ENCODE results near the gene EFNA3. TPM values are rescaled to one million over a fixed set of nuclear protein-coding genes. Genes with fewer than 3 reads are reported as not detected.

Gene EFNA3
- polyA plus RNA-seq, 2 donors, result 16.3 to 21.7 TPM

- WGBS, 2 donors, result 60 to 63% methylated on average over 3 of the region's 3 CpGs
Observed at GRCh38 chr1:155073377-155074242, 5.0 kb upstream of the EFNA3 start.

GRCh38 chr1:155075535-155075934 lies 3.1 kb upstream of the EFNA3 start:
- Histone ChIP-seq H3K27me3 (ENCODE audit: control insufficient read depth in 1 of 2, insufficient read depth in 2 of 2, low read length in 2 of 2) (no peaks in the 10 kb centered on the region), H3K36me3 (ENCODE audit: control insufficient read depth in 2 of 2, insufficient read depth in 2 of 2, low read length in 1 of 2) (no peaks in the 10 kb centered on the region), H3K9me3 (ENCODE audit: control insufficient read depth in 2 of 2, insufficient read depth in 1 of 2, low read depth in 1 of 2, low read length in 1 of 2) (no peaks in the 10 kb centered on the region), H3K4me1 (ENCODE audit: control insufficient read depth in 2 of 2, insufficient read depth in 2 of 2, low read length in 1 of 2) (peaks cover 6 to 32% of the 10 kb centered on the region in 2 donors), H3K27ac (ENCODE audit: low read depth in 2 of 2, low read length in 1 of 2) (no peak overlapping the region), H3K4me3 (ENCODE audit: low read depth in 1 of 2, low read length in 2 of 2) (no peak overlapping the region)
- WGBS, 2 donors, result 59 to 61% methylated on average over 5 of the region's 5 CpGs

More at GRCh38 chr1:155073377-155074242, 5.0 kb upstream of the EFNA3 start:
- H3K9me3 ChIP-seq (ENCODE audit: control insufficient read depth in 2 of 2, insufficient read depth in 1 of 2, low read depth in 1 of 2, low read length in 1 of 2), result no peaks in the 10 kb centered on the region
- peaks cover 2 to 25% of the 10 kb centered on the region in 2 donors for H3K4me1 ChIP-seq (ENCODE audit: control insufficient read depth in 2 of 2, insufficient read depth in 2 of 2, low read length in 1 of 2)
- peaks cover 0 to 9% of the 10 kb centered on the region in 2 donors for H3K36me3 ChIP-seq (ENCODE audit: control insufficient read depth in 2 of 2, insufficient read depth in 2 of 2, low read length in 1 of 2)
- H3K27me3 ChIP-seq (ENCODE audit: control insufficient read depth in 1 of 2, insufficient read depth in 2 of 2, low read length in 2 of 2), result no peaks in the 10 kb centered on the region
- peak overlapping the region in 1 of 2 donors; percentile 74 for H3K27ac ChIP-seq (ENCODE audit: low read depth in 2 of 2, low read length in 1 of 2)
- H3K4me3 ChIP-seq (ENCODE audit: low read depth in 1 of 2, low read length in 2 of 2), result no peak overlapping the region

GRCh38 chr1:155076371-155076770 lies 2.3 kb upstream of the EFNA3 start:
- Histone ChIP-seq H3K4me3 (ENCODE audit: low read depth in 1 of 2, low read length in 2 of 2) (no peak overlapping the region), H3K27ac (ENCODE audit: low read depth in 2 of 2, low read length in 1 of 2) (no peak overlapping the region), H3K36me3 (ENCODE audit: control insufficient read depth in 2 of 2, insufficient read depth in 2 of 2, low read length in 1 of 2) (no peaks in the 10 kb centered on the region), H3K4me1 (ENCODE audit: control insufficient read depth in 2 of 2, insufficient read depth in 2 of 2, low read length in 1 of 2) (peaks cover 3 to 31% of the 10 kb centered on the region in 2 donors), H3K9me3 (ENCODE audit: control insufficient read depth in 2 of 2, insufficient read depth in 1 of 2, low read depth in 1 of 2, low read length in 1 of 2) (no peaks in the 10 kb centered on the region), H3K27me3 (ENCODE audit: control insufficient read depth in 1 of 2, insufficient read depth in 2 of 2, low read length in 2 of 2) (peaks cover 0 to under 1% of the 10 kb centered on the region in 2 donors)
- 76 to 90% methylated on average over 1 of the region's 1 CpG for WGBS, 2 donors

- H3K27ac ChIP-seq (ENCODE audit: low read depth in 2 of 2, low read length in 1 of 2), result peak overlapping the region in 1 of 2 donors; percentile 72
- H3K9me3 ChIP-seq (ENCODE audit: control insufficient read depth in 2 of 2, insufficient read depth in 1 of 2, low read depth in 1 of 2, low read length in 1 of 2), result no peaks in the 10 kb centered on the region
- peaks cover 3 to 31% of the 10 kb centered on the region in 2 donors for H3K4me1 ChIP-seq (ENCODE audit: control insufficient read depth in 2 of 2, insufficient read depth in 2 of 2, low read length in 1 of 2)
- peaks cover 0 to 3% of the 10 kb centered on the region in 2 donors for H3K27me3 ChIP-seq (ENCODE audit: control insufficient read depth in 1 of 2, insufficient read depth in 2 of 2, low read length in 2 of 2)
- 70 to 93% methylated on average over 3 of the region's 3 CpGs for WGBS, 2 donors
- H3K4me3 ChIP-seq (ENCODE audit: low read depth in 1 of 2, low read length in 2 of 2), result no peak overlapping the region
- H3K36me3 ChIP-seq (ENCODE audit: control insufficient read depth in 2 of 2, insufficient read depth in 2 of 2, low read length in 1 of 2), result no peaks in the 10 kb centered on the region
Observed at GRCh38 chr1:155077346-155077745, 1.3 kb upstream of the EFNA3 start.

GRCh38 chr1:155077758-155078445 lies 735 bp upstream of the EFNA3 start:
- WGBS, 2 donors, result 57 to 62% methylated on average over 4 of the region's 4 CpGs
- H3K27me3 ChIP-seq (ENCODE audit: control insufficient read depth in 1 of 2, insufficient read depth in 2 of 2, low read length in 2 of 2), result peaks cover 0 to 3% of the 10 kb centered on the region in 2 donors
- H3K36me3 ChIP-seq (ENCODE audit: control insufficient read depth in 2 of 2, insufficient read depth in 2 of 2, low read length in 1 of 2), result no peaks in the 10 kb centered on the region
- no peaks in the 10 kb centered on the region for H3K9me3 ChIP-seq (ENCODE audit: control insufficient read depth in 2 of 2, insufficient read depth in 1 of 2, low read depth in 1 of 2, low read length in 1 of 2)
- H3K4me3 ChIP-seq (ENCODE audit: low read depth in 1 of 2, low read length in 2 of 2), result no peak overlapping the region
- peak overlapping the region; percentile 54 to 72 for H3K27ac ChIP-seq (ENCODE audit: low read depth in 2 of 2, low read length in 1 of 2)
- H3K4me1 ChIP-seq (ENCODE audit: control insufficient read depth in 2 of 2, insufficient read depth in 2 of 2, low read length in 1 of 2), result peaks cover 3 to 34% of the 10 kb centered on the region in 2 donors

- 3 to 8% methylated on average over 10 of the region's 10 CpGs for WGBS, 2 donors
- H3K9me3 ChIP-seq (ENCODE audit: control insufficient read depth in 2 of 2, insufficient read depth in 1 of 2, low read depth in 1 of 2, low read length in 1 of 2), result no peaks in the 10 kb centered on the region
- H3K27me3 ChIP-seq (ENCODE audit: control insufficient read depth in 1 of 2, insufficient read depth in 2 of 2, low read length in 2 of 2), result peaks cover 0 to 3% of the 10 kb centered on the region in 2 donors
- H3K27ac ChIP-seq (ENCODE audit: low read depth in 2 of 2, low read length in 1 of 2), result peak overlapping the region; percentile 54 to 72
- H3K4me3 ChIP-seq (ENCODE audit: low read depth in 1 of 2, low read length in 2 of 2), result peak overlapping the region; percentile 64 to 72
- H3K36me3 ChIP-seq (ENCODE audit: control insufficient read depth in 2 of 2, insufficient read depth in 2 of 2, low read length in 1 of 2), result no peaks in the 10 kb centered on the region
- peaks cover 3 to 38% of the 10 kb centered on the region in 2 donors for H3K4me1 ChIP-seq (ENCODE audit: control insufficient read depth in 2 of 2, insufficient read depth in 2 of 2, low read length in 1 of 2)
Observed at GRCh38 chr1:155079210-155079486, 511 bp downstream of the EFNA3 start.

GRCh38 chr1:155079487-155080311 lies 1.1 kb downstream of the EFNA3 start:
- Histone ChIP-seq H3K27ac (ENCODE audit: low read depth in 2 of 2, low read length in 1 of 2) (peak overlapping the region in 1 of 2 donors; percentile 72), H3K4me3 (ENCODE audit: low read depth in 1 of 2, low read length in 2 of 2) (peak overlapping the region; percentile 64 to 72), H3K4me1 (ENCODE audit: control insufficient read depth in 2 of 2, insufficient read depth in 2 of 2, low read length in 1 of 2) (peaks cover 3 to 43% of the 10 kb centered on the region in 2 donors), H3K27me3 (ENCODE audit: control insufficient read depth in 1 of 2, insufficient read depth in 2 of 2, low read length in 2 of 2) (peaks cover 0 to 3% of the 10 kb centered on the region in 2 donors), H3K36me3 (ENCODE audit: control insufficient read depth in 2 of 2, insufficient read depth in 2 of 2, low read length in 1 of 2) (no peaks in the 10 kb centered on the region), H3K9me3 (ENCODE audit: control insufficient read depth in 2 of 2, insufficient read depth in 1 of 2, low read depth in 1 of 2, low read length in 1 of 2) (no peaks in the 10 kb centered on the region)
- WGBS, 2 donors, result 1 to 2% methylated on average over 47 to 67 of the region's 67 CpGs

- Histone ChIP-seq H3K9me3 (ENCODE audit: control insufficient read depth in 2 of 2, insufficient read depth in 1 of 2, low read depth in 1 of 2, low read length in 1 of 2) (no peaks in the 10 kb centered on the region), H3K36me3 (ENCODE audit: control insufficient read depth in 2 of 2, insufficient read depth in 2 of 2, low read length in 1 of 2) (no peaks in the 10 kb centered on the region), H3K27me3 (ENCODE audit: control insufficient read depth in 1 of 2, insufficient read depth in 2 of 2, low read length in 2 of 2) (peaks cover 0 to 3% of the 10 kb centered on the region in 2 donors), H3K4me3 (ENCODE audit: low read depth in 1 of 2, low read length in 2 of 2) (peak overlapping the region; percentile 64 to 72), H3K27ac (ENCODE audit: low read depth in 2 of 2, low read length in 1 of 2) (peak overlapping the region in 1 of 2 donors; percentile 72), H3K4me1 (ENCODE audit: control insufficient read depth in 2 of 2, insufficient read depth in 2 of 2, low read length in 1 of 2) (peaks cover 3 to 43% of the 10 kb centered on the region in 2 donors)
- WGBS, 2 donors, result 1% methylated on average over 52 to 71 of the region's 71 CpGs
Observed at GRCh38 chr1:155080312-155081228, 1.9 kb downstream of the EFNA3 start.
